Caco-2 (cell line): Measurements from ENCODE around the gene CYP11A1. TPM values are rescaled to one million over a fixed set of nuclear protein-coding genes. Genes with fewer than 3 reads are reported as not detected.

ENCODE experiments used
- BruUV-seq: library from RNA; stranded (reverse); fragments of 400-500 nt; replicated peaks from 2 replicates; lab custom pipeline; 2021; lab: Mats Ljungman, UMichigan
- CTCF ChIA-PET: fragments of 300-600 bp; sonication (Branson Sonifier 250); formaldehyde crosslinking; loops from one replicate; lab custom pipeline; 2022; ENCODE audit warnings: antibody characterized with exemption; lab: Charles Lee
- POLR2A ChIA-PET: fragments of 300-600 bp; sonication (Branson Sonifier 250); formaldehyde crosslinking; loops from one replicate; lab custom pipeline; 2022; ENCODE audit warnings: antibody characterized with exemption; lab: Charles Lee
- DNase-seq, 2 experiments: peaks; one replicate each; pipeline versions ENCODE4 v3.0.0 to v3.0.0-alpha.2; 2020 to 2022
- H3K27me3 ChIP-seq: replicated peaks from 2 replicates; pipeline ENCODE4 v1.6.0; 2011; ENCODE audit warnings: low read length; ENCODE audit not compliant: control insufficient read depth, insufficient read depth
- H3K36me3 ChIP-seq: 2 replicates; pipeline ENCODE4 v1.5.1; 2011; ENCODE audit warnings: low read length; ENCODE audit not compliant: control insufficient read depth, insufficient read depth
- H3K4me1 ChIP-seq: fragments of 250-450 bp; sonication (Bioruptor Pico); 2 replicates; pipeline ENCODE4 v1.5.1; 2020; ENCODE audit warnings: mild to moderate bottlenecking
- H3K4me3 ChIP-seq: 2 replicates; pipeline ENCODE4 v1.5.1; 2011; ENCODE audit warnings: low read depth, mild to moderate bottlenecking, control low read depth, low read length
- H3K9me3 ChIP-seq: fragments of 250-450 bp; sonication (Bioruptor Pico); 2 replicates; pipeline ENCODE4 v1.5.1; 2020; ENCODE audit warnings: mild to moderate bottlenecking, moderate library complexity
- H3K27ac Mint-ChIP-seq: one replicate; pipeline ENCODE4 v1.8.0; 2022; ENCODE audit warnings: mixed read lengths; ENCODE audit not compliant: unreplicated experiment
- H3K27me3 Mint-ChIP-seq: one replicate; pipeline ENCODE4 v1.8.0; 2022; ENCODE audit warnings: mixed read lengths; ENCODE audit not compliant: insufficient read depth, unreplicated experiment
- H3K36me3 Mint-ChIP-seq: one replicate; pipeline ENCODE4 v1.8.0; 2022; ENCODE audit warnings: mild to moderate bottlenecking, mixed read lengths; ENCODE audit not compliant: insufficient read depth, unreplicated experiment
- H3K4me1 Mint-ChIP-seq: one replicate; pipeline ENCODE4 v1.8.0; 2022; ENCODE audit warnings: low read depth, mixed read lengths; ENCODE audit not compliant: unreplicated experiment
- H3K4me3 Mint-ChIP-seq: one replicate; pipeline ENCODE4 v1.8.0; 2022; ENCODE audit warnings: mild to moderate bottlenecking, moderate library complexity, mixed read lengths; ENCODE audit not compliant: unreplicated experiment
- H3K9me3 Mint-ChIP-seq: one replicate; pipeline ENCODE4 v1.8.0; 2022; ENCODE audit warnings: mixed read lengths; ENCODE audit not compliant: unreplicated experiment
- CTCF ChIP-seq, 2 experiments: fragments of 200-600 bp in 1 of 2; IDR thresholded peaks; 1 replicate in 1 of 2; 2 replicates in 1 of 2; pipeline versions ENCODE4 v1.5.1 to v1.8.0; 2011 to 2022; ENCODE audit warnings: antibody characterized with exemption in 1 of 2, control low read depth in 1 of 2, inconsistent platforms in 1 of 2, low read depth in 1 of 2, low read length in 1 of 2, mild to moderate bottlenecking in 1 of 2, moderate library complexity in 1 of 2; ENCODE audit not compliant: insufficient read depth in 1 of 2, severe bottlenecking in 1 of 2, unreplicated experiment in 1 of 2
- intact Hi-C: fragments of 100-400 bp; cut with micrococcal nuclease; formaldehyde crosslinking; loops from one replicate; pipeline ENCODE4 v1.10.0; 2022; ENCODE audit not compliant: unreplicated experiment
- total RNA-seq: library from RNA; stranded (reverse); gene quantifications from 2 replicates; pipeline ENCODE4 v1.2.3, GENCODE V29; 2022

Gene CYP11A1
- total RNA-seq, 1 experiment from 2014 or later: not detected

GRCh38 chr15:74315626-74316025 lies 51.8 kb downstream of the CYP11A1 start:
- Histone ChIP-seq H3K4me3 (no peak overlapping the region), H3K27me3 (no peaks in the 10 kb centered on the region), H3K36me3 (no peaks in the 10 kb centered on the region), H3K9me3 (no peaks in the 10 kb centered on the region), H3K4me1 (no peaks in the 10 kb centered on the region)
- BruUV-seq: no TSS peak
- Mint-ChIP-seq H3K4me3 (no peak overlapping the region), H3K9me3 (no peaks in the 10 kb centered on the region), H3K4me1 (no peaks in the 10 kb centered on the region), H3K27ac (no peak overlapping the region), H3K36me3 (no peaks in the 10 kb centered on the region), H3K27me3 (peaks cover 11% of the 10 kb centered on the region)
- ChIA-PET CTCF (no interaction called here), POLR2A (no interaction called here)
- DNase-seq: no peak
- no peak for TF ChIP-seq CTCF (IDR thresholded peaks at IDR 0.05; ENCODE audit: insufficient read depth in 1 of 2, low read depth in 1 of 2, low read length in 1 of 2, severe bottlenecking in 1 of 2, unreplicated experiment in 1 of 2)
- intact Hi-C loops: no loop called here

- Mint-ChIP-seq H3K36me3 (no peaks in the 10 kb centered on the region), H3K4me1 (no peaks in the 10 kb centered on the region), H3K27me3 (peaks cover 13% of the 10 kb centered on the region), H3K9me3 (no peaks in the 10 kb centered on the region), H3K4me3 (no peak overlapping the region), H3K27ac (no peak overlapping the region)
- ChIA-PET POLR2A (no interaction called here), CTCF (no interaction called here)
- Histone ChIP-seq H3K36me3 (no peaks in the 10 kb centered on the region), H3K4me3 (no peak overlapping the region), H3K27me3 (no peaks in the 10 kb centered on the region), H3K9me3 (no peaks in the 10 kb centered on the region), H3K4me1 (no peaks in the 10 kb centered on the region)
- DNase-seq: no peak
- no TSS peak for BruUV-seq
- intact Hi-C loops: no loop called here
- no peak for TF ChIP-seq CTCF (IDR thresholded peaks at IDR 0.05; ENCODE audit: insufficient read depth in 1 of 2, low read depth in 1 of 2, low read length in 1 of 2, severe bottlenecking in 1 of 2, unreplicated experiment in 1 of 2)
Observed at GRCh38 chr15:74314795-74315438, 52.5 kb downstream of the CYP11A1 start.

- no TSS peak for BruUV-seq
- Mint-ChIP-seq H3K36me3 (no peaks in the 10 kb centered on the region), H3K9me3 (no peaks in the 10 kb centered on the region), H3K4me1 (no peaks in the 10 kb centered on the region), H3K4me3 (no peak overlapping the region), H3K27me3 (peaks cover 21% of the 10 kb centered on the region), H3K27ac (no peak overlapping the region)
- CTCF ChIA-PET: interaction anchor here (0.5 to 1.0 kb wide), 2 partner anchors 17 to 147 kb away, joined by 3 to 8 read pairs; partner anchors contain the start of gene UBL7
- no peak for DNase-seq
- POLR2A ChIA-PET: no interaction called here
- Histone ChIP-seq H3K9me3 (no peaks in the 10 kb centered on the region), H3K4me3 (no peak overlapping the region), H3K36me3 (no peaks in the 10 kb centered on the region), H3K27me3 (no peaks in the 10 kb centered on the region), H3K4me1 (no peaks in the 10 kb centered on the region)
- no peak for TF ChIP-seq CTCF (IDR thresholded peaks at IDR 0.05; ENCODE audit: insufficient read depth in 1 of 2, low read depth in 1 of 2, low read length in 1 of 2, severe bottlenecking in 1 of 2, unreplicated experiment in 1 of 2)
- intact Hi-C loops: no loop called here
Observed at GRCh38 chr15:74313889-74314288, 53.6 kb downstream of the CYP11A1 start.
